Ishikawa (cell line): ENCODE data around the gene RAD50.

ENCODE experiments used
- CEBPB ChIP-seq: IDR thresholded peaks from 2 replicates; pipeline ENCODE4 v1.6.1; 2012
- CREB1 ChIP-seq: IDR thresholded peaks from 2 replicates; pipeline ENCODE4 v1.6.1; 2012; ENCODE audit warnings: low read depth
- EGR1 ChIP-seq: IDR thresholded peaks from 2 replicates; pipeline ENCODE4 v1.6.1; 2012
- EP300 ChIP-seq: IDR thresholded peaks from 2 replicates; pipeline ENCODE4 v1.6.1; 2012; ENCODE audit warnings: borderline replicate concordance
- FOXM1 ChIP-seq: IDR thresholded peaks from 2 replicates; pipeline ENCODE4 v1.6.1; 2012; ENCODE audit warnings: low read depth, borderline replicate concordance
- NFIC ChIP-seq: IDR thresholded peaks from 2 replicates; pipeline ENCODE4 v1.6.1; 2012
- RAD21 ChIP-seq: IDR thresholded peaks from 2 replicates; pipeline ENCODE4 v1.6.1; 2012; ENCODE audit warnings: low read depth
- TAF1 ChIP-seq: IDR thresholded peaks from 2 replicates; pipeline ENCODE4 v1.6.1; 2012; ENCODE audit warnings: low read depth, mild to moderate bottlenecking
- TCF12 ChIP-seq: IDR thresholded peaks from 2 replicates; pipeline ENCODE4 v1.6.1; 2012; ENCODE audit warnings: low read depth
- TEAD4 ChIP-seq: IDR thresholded peaks from 2 replicates; pipeline ENCODE4 v1.6.1; 2012
- YY1 ChIP-seq: IDR thresholded peaks from 2 replicates; pipeline ENCODE4 v1.6.1; 2012; ENCODE audit warnings: low read depth
- ZBTB7A ChIP-seq: IDR thresholded peaks from 2 replicates; pipeline ENCODE4 v1.6.1; 2012; ENCODE audit warnings: low read depth
- TF ChIP-seq, protein P1 (sequence below): IDR thresholded peaks from 2 replicates; pipeline ENCODE4 v1.6.1; 2012; ENCODE audit warnings: low read depth, mild to moderate bottlenecking
- TF ChIP-seq, protein P2 (sequence below): IDR thresholded peaks from 2 replicates; pipeline ENCODE4 v1.6.1; 2012
- TF ChIP-seq, protein P3 (sequence below): IDR thresholded peaks from 2 replicates; pipeline ENCODE4 v1.6.1; 2012

Gene RAD50

DNA sequence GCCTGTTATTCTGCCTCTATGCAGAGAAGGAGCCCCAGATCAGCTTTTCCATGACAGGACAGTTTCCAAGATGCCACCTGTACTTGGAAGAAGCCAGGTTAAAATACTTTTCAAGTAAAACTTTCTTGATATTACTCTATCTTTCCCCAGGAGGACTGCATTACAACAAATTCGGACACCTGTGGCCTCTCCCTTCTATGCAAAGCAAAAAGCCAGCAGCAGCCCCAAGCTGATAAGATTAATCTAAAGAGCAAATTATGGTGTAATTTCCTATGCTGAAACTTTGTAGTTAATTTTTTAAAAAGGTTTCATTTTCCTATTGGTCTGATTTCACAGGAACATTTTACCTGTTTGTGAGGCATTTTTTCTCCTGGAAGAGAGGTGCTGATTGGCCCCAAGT lies 116.7 kb downstream of the RAD50 start:
- no peak for TF ChIP-seq FOXM1
- no peak for TF ChIP-seq NFIC
- no peak for TF ChIP-seq YY1
- no peak for TF ChIP-seq CREB1
- TF ChIP-seq, protein P1, sequence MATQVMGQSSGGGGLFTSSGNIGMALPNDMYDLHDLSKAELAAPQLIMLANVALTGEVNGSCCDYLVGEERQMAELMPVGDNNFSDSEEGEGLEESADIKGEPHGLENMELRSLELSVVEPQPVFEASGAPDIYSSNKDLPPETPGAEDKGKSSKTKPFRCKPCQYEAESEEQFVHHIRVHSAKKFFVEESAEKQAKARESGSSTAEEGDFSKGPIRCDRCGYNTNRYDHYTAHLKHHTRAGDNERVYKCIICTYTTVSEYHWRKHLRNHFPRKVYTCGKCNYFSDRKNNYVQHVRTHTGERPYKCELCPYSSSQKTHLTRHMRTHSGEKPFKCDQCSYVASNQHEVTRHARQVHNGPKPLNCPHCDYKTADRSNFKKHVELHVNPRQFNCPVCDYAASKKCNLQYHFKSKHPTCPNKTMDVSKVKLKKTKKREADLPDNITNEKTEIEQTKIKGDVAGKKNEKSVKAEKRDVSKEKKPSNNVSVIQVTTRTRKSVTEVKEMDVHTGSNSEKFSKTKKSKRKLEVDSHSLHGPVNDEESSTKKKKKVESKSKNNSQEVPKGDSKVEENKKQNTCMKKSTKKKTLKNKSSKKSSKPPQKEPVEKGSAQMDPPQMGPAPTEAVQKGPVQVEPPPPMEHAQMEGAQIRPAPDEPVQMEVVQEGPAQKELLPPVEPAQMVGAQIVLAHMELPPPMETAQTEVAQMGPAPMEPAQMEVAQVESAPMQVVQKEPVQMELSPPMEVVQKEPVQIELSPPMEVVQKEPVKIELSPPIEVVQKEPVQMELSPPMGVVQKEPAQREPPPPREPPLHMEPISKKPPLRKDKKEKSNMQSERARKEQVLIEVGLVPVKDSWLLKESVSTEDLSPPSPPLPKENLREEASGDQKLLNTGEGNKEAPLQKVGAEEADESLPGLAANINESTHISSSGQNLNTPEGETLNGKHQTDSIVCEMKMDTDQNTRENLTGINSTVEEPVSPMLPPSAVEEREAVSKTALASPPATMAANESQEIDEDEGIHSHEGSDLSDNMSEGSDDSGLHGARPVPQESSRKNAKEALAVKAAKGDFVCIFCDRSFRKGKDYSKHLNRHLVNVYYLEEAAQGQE: no peak

DNA sequence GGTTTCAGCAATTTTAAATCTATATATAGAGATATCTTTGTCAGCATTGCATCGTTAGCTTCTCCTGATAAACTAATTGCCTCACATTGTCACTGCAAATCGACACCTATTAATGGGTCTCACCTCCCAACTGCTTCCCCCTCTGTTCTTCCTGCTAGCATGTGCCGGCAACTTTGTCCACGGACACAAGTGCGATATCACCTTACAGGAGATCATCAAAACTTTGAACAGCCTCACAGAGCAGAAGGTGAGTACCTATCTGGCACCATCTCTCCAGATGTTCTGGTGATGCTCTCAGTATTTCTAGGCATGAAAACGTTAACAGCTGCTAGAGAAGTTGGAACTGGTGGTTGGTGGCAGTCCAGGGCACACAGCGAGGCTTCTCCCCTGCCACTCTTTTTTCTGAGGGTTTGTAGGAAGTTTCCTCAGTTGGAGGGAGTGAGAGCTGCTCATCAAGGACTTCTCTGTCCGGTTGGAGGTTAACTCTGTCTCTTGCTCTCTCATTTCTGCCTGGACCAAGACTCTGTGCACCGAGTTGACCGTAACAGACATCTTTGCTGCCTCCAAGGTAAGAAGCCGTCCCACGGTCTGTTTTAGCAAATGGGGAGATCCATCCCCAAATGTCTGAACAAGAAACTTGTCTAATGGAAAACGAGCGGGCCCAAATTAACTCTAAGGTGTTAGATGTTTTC lies 117.3 kb downstream of the RAD50 start, which contains the start of gene IL4:
IL4 (plus strand) TSS at position 51 of the 692 bp plus-strand sequence; CDS start at position 113, 62 bp downstream.
- TF ChIP-seq TEAD4: no peak
- TF ChIP-seq TCF12: no peak
- TF ChIP-seq CREB1: no peak
- TF ChIP-seq NFIC: no peak
- TF ChIP-seq, protein P2, sequence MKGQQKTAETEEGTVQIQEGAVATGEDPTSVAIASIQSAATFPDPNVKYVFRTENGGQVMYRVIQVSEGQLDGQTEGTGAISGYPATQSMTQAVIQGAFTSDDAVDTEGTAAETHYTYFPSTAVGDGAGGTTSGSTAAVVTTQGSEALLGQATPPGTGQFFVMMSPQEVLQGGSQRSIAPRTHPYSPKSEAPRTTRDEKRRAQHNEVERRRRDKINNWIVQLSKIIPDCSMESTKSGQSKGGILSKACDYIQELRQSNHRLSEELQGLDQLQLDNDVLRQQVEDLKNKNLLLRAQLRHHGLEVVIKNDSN: no peak
- no peak for TF ChIP-seq CEBPB
- TF ChIP-seq EGR1: no peak
- no peak for TF ChIP-seq ZBTB7A

DNA sequence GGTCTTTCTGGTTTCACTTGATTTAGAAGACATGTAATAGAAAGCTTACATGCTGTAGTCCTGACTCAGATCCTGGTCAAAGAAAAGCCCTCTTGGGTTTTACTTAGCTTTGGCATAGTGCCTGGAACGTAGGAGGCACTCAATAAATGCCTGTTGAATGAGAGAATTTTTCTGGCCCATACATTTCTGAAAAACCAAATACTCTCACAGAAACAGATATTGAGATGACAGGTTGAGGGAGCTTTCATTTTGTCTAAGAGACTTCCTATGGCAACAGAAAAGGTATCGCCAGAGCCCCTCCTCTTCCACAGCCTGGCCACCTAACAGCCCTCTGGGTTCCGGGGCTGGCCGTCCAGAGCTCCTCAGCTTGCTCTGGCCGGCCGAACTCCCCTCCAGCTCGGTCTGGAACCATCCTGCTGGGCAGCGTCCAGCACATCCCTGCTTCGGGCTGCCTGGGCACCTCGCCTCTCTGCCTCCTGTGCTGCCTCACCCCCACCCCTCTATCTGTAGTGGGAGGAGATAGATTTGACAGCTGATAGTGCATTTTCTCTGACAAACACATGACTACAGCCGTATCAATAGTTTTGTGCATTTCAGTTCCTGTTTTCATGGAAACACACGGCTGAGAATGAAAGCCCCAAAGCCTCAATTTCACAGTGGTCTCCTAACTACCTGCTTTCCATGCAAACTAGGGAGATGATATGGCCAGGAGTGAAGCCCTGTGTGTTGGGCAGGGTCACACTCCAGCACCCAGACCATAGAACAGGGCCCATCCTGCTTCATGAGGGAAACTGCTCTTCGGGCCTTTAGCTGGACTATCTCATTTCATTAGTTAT lies 118.1 kb downstream of the RAD50 start:
- TF ChIP-seq, protein P2: no peak
- TF ChIP-seq NFIC (peak; percentile 62; the same call in 1 of the 2 replicates), YY1 (no peak), FOXM1 (no peak)

DNA sequence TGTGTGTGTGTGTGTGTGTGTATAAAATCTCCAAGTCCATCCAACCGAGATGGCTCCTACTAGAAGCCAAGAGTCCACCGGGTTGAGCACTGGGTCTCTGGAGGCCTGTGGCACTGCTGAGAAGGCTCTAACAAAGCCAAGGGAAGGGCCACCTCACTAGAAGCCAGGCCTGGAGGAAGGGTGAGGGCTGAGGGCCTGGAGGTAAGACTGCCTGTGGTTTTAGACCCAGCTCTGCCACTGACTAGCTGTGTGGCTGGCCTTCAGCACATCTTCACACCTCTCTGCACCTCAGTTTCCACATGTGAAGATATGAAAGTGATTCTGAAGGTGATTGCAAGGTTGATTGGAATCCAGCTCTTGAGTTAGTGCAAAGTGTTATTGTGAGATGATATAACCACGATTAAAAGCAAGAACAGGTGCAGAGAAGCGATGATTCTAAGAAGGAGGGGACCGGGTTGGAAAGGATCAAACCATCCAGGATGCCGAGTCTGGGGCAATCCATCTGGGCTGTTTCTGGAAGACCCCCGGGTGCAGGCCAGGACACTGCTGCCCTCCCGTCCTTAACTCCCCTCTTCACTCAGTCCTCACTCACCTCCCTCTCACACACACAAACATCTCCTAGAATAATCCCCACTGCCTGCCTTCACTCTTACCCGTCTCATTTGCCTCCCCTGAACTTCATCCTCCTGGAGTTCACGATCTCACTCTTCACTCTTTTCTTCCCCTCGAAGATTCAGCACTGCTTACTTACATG lies 119.3 kb downstream of the RAD50 start:
- TF ChIP-seq EGR1 (no peak), RAD21 (no peak), TAF1 (no peak), CEBPB (no peak), EP300 (no peak), ZBTB7A (no peak)
- TF ChIP-seq, protein P3, sequence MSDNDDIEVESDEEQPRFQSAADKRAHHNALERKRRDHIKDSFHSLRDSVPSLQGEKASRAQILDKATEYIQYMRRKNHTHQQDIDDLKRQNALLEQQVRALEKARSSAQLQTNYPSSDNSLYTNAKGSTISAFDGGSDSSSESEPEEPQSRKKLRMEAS: no peak
- TF ChIP-seq, protein P1: no peak
- TF ChIP-seq, protein P2: no peak

DNA sequence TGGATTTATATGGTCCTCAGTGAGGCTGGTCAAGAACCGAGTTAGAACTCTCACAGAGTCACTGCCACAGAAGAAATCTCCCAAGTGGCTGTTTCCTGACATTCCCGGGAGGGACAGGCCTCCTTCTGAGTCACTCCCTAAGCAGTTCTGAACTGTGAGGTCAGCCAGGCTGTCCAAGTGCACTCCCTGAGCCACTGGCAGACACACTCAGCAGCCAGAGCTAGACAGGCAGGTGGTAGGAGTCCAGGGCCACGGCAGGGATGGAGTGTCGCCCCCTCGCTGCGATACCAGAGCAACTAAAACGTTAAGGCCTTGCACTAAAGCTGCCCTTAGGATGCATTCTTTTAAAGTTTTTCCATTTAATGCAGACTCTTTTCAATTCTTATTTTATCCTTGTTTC lies 120.4 kb downstream of the RAD50 start:
- peak; percentile 42; the same call in 1 of the 2 replicates for TF ChIP-seq TEAD4
- TF ChIP-seq EP300: no peak
- TF ChIP-seq RAD21: peak; percentile 29; the same call in 1 of the 2 replicates
- TF ChIP-seq, protein P1: no peak
- no peak for TF ChIP-seq FOXM1
- TF ChIP-seq NFIC: no peak; the same call in 1 of the 2 replicates
- TF ChIP-seq YY1: no peak
- no peak for TF ChIP-seq TCF12
- no peak for TF ChIP-seq EGR1
- TF ChIP-seq, protein P2: no peak
- TF ChIP-seq, protein P3: no peak
- no peak for TF ChIP-seq CEBPB
- no peak for TF ChIP-seq ZBTB7A
- no peak for TF ChIP-seq CREB1
- TF ChIP-seq TAF1: no peak
